ENCODE measurements around the gene AHCYL2.

- TF ChIP-seq, protein P1, sequence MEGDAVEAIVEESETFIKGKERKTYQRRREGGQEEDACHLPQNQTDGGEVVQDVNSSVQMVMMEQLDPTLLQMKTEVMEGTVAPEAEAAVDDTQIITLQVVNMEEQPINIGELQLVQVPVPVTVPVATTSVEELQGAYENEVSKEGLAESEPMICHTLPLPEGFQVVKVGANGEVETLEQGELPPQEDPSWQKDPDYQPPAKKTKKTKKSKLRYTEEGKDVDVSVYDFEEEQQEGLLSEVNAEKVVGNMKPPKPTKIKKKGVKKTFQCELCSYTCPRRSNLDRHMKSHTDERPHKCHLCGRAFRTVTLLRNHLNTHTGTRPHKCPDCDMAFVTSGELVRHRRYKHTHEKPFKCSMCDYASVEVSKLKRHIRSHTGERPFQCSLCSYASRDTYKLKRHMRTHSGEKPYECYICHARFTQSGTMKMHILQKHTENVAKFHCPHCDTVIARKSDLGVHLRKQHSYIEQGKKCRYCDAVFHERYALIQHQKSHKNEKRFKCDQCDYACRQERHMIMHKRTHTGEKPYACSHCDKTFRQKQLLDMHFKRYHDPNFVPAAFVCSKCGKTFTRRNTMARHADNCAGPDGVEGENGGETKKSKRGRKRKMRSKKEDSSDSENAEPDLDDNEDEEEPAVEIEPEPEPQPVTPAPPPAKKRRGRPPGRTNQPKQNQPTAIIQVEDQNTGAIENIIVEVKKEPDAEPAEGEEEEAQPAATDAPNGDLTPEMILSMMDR (conservative IDR thresholded peaks at IDR 0.05; ENCODE audit: low read depth in 2 of 2): no peak
- no peak for TF ChIP-seq EZH2 (IDR thresholded peaks at IDR 0.05; ENCODE audit: low read depth, unreplicated experiment)
- no peak for TF ChIP-seq REST (IDR thresholded peaks at IDR 0.05; ENCODE audit: unreplicated experiment)
- TF ChIP-seq EZH2phosphoT487 (IDR thresholded peaks at IDR 0.05; ENCODE audit: unreplicated experiment): no peak
- no peak for TF ChIP-seq POLR2AphosphoS5 (IDR thresholded peaks at IDR 0.05; ENCODE audit: low read depth)
- no peak for TF ChIP-seq CREB1 (CRISPR knock-in tag; IDR thresholded peaks at IDR 0.05; ENCODE audit: low read depth)
Measured at GRCh38 chr7:129285111-129285510, 60.3 kb downstream of the AHCYL2 start.

Data from GM23338 (cell line).